WTC11 (cell line): ENCODE data around the gene SCYGR4. TPM values are rescaled to one million over a fixed set of nuclear protein-coding genes. Genes with fewer than 3 reads are reported as not detected.

ENCODE experiments used
- ATAC-seq: fragments of 200-7000 bp; cut with Tn5 transposase; 2 replicates; pipeline ENCODE4 v1.10.0; 2021; ENCODE audit warnings: mild to moderate bottlenecking, moderate library complexity
- CTCF ChIA-PET: fragments of 300-600 bp; sonication (Branson Sonifier 250); formaldehyde crosslinking; loops from one replicate; lab custom pipeline; 2021; ENCODE audit warnings: antibody characterized with exemption; lab: Charles Lee
- POLR2A ChIA-PET: fragments of 350-600 bp; sonication (Branson Sonifier 250); formaldehyde crosslinking; loops from one replicate; lab custom pipeline; 2021; ENCODE audit warnings: antibody characterized with exemption; lab: Charles Lee
- DNase-seq: peaks from one replicate; pipeline ENCODE4 v3.0.0; 2021; ENCODE audit warnings: low spot score
- H3K27ac Mint-ChIP-seq: 2 replicates; pipeline ENCODE4 v1.8.0; 2021; ENCODE audit warnings: mixed read lengths
- H3K27me3 Mint-ChIP-seq: 2 replicates; pipeline ENCODE4 v1.8.0; 2021; ENCODE audit warnings: low read depth, mild to moderate bottlenecking, moderate library complexity, mixed read lengths
- H3K36me3 Mint-ChIP-seq: 2 replicates; pipeline ENCODE4 v1.8.0; 2021; ENCODE audit warnings: mixed read lengths
- H3K4me1 Mint-ChIP-seq: 2 replicates; pipeline ENCODE4 v1.8.0; 2022; ENCODE audit warnings: mixed read lengths
- H3K4me3 Mint-ChIP-seq: 2 replicates; pipeline ENCODE4 v1.8.0; 2021; ENCODE audit warnings: mild to moderate bottlenecking, moderate library complexity, mixed read lengths
- H3K9me3 Mint-ChIP-seq: 2 replicates; pipeline ENCODE4 v1.8.0; 2021; ENCODE audit warnings: mixed read lengths
- ATF1 ChIP-seq: sonication (generic); formaldehyde crosslinking; IDR thresholded peaks from 2 replicates; pipeline ENCODE4 v1.8.1; 2023; ENCODE audit warnings: mild to moderate bottlenecking, moderate library complexity, missing genetic modification reagents
- EMX1 ChIP-seq: fragments of 250-450 bp; sonication (Bioruptor Pico); IDR thresholded peaks from 2 replicates; pipeline ENCODE4 v1.8.0; 2021; ENCODE audit warnings: mild to moderate bottlenecking
- HMGA2 ChIP-seq: fragments of 250-450 bp; sonication (Bioruptor Pico); IDR thresholded peaks from 2 replicates; pipeline ENCODE4 v1.4.0; 2021; ENCODE audit warnings: mild to moderate bottlenecking, moderate library complexity
- JAZF1 ChIP-seq: fragments of 250-450 bp; sonication (Bioruptor Pico); IDR thresholded peaks from 2 replicates; pipeline ENCODE4 v1.9.0; 2021; ENCODE audit warnings: moderate library complexity, mild to moderate bottlenecking, inconsistent platforms
- KAT7 ChIP-seq: sonication (generic); formaldehyde crosslinking; IDR thresholded peaks from 2 replicates; pipeline ENCODE4 v1.8.1; 2023; ENCODE audit warnings: missing genetic modification reagents, mild to moderate bottlenecking, borderline replicate concordance
- NR2C2 ChIP-seq: sonication (generic); formaldehyde crosslinking; IDR thresholded peaks from 2 replicates; pipeline ENCODE4 v1.8.0; 2022; ENCODE audit warnings: mild to moderate bottlenecking, missing genetic modification reagents
- OVOL2 ChIP-seq: fragments of 250-450 bp; sonication (Bioruptor Pico); IDR thresholded peaks from 2 replicates; pipeline ENCODE4 v1.9.0; 2021; ENCODE audit warnings: mild to moderate bottlenecking, borderline replicate concordance
- total RNA-seq: library from RNA; stranded (reverse); gene quantifications from 3 replicates; pipeline ENCODE4 v1.2.3, GENCODE V29; 2021
- TF ChIP-seq, protein P1 (sequence below): sonication (generic); formaldehyde crosslinking; IDR thresholded peaks from 2 replicates; pipeline ENCODE4 v1.8.0; 2023; ENCODE audit warnings: missing genetic modification reagents, mild to moderate bottlenecking, borderline replicate concordance
- TF ChIP-seq, protein P2 (sequence below): fragments of 200-600 bp; IDR thresholded peaks from 2 replicates; pipeline ENCODE4 v1.8.0; 2022; ENCODE audit warnings: antibody characterized with exemption
- TF ChIP-seq, protein P3 (sequence below): sonication (generic); formaldehyde crosslinking; IDR thresholded peaks from 2 replicates; pipeline ENCODE4 v1.8.0; 2022; ENCODE audit warnings: missing genetic modification reagents
- TF ChIP-seq, protein P4 (sequence below): fragments of 250-450 bp; sonication (Bioruptor Pico); IDR thresholded peaks from 2 replicates; pipeline ENCODE4 v1.9.0; 2021; ENCODE audit warnings: moderate library complexity, mild to moderate bottlenecking, inconsistent platforms, borderline replicate concordance
- TF ChIP-seq, protein P5 (sequence below): sonication (generic); formaldehyde crosslinking; IDR thresholded peaks from 2 replicates; pipeline ENCODE4 v1.8.1; 2022; ENCODE audit warnings: low read depth, mild to moderate bottlenecking, moderate library complexity, missing genetic modification reagents, borderline replicate concordance

SCYGR4 gene
- total RNA-seq, 1 experiment from 2014 or later: not detected

DNA sequence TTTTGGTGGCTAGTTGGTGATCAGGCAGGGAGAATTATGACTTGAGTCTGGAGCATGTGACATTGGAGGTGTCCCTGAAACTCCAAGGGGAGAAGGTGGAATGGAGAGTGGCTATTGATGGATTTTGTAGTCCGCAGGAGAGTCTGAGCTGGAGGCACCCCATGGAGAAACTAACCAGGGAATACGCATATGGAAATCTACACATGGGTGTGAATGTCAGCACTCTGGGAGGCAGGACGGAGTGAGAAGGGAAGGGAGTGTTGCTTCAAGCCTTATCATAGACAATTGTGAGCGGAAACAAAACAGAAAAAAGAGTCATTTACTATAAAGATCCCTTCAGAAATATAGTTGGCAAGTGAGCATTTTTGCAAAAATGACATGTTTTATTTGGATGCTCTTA is 667 bp upstream of the SCYGR4 start:
- H3K4me3 Mint-ChIP-seq: no peak overlapping the region
- ChIA-PET POLR2A (no interaction called here), CTCF (interaction anchor here (1.0 to 1.7 kb wide), 3 partner anchors 15 to 161 kb away, joined by 3 to 6 read pairs (median 4); no protein-coding TSS in a partner anchor)
- H3K4me1 Mint-ChIP-seq: peaks cover 28% of the 10 kb centered on the region
- peak; percentile 56 for ATAC-seq
- H3K9me3 Mint-ChIP-seq: peaks cover 3% of the 10 kb centered on the region; the same call in 1 of the 2 replicates
- H3K27ac Mint-ChIP-seq: no peak overlapping the region
- TF ChIP-seq ATF1 (no peak), JAZF1 (CRISPR knock-in tag) (no peak), KAT7 (CRISPR knock-in tag) (no peak), OVOL2 (no peak), NR2C2 (CRISPR knock-in tag) (no peak), HMGA2 (CRISPR knock-in tag) (no peak)
- TF ChIP-seq, protein P1, sequence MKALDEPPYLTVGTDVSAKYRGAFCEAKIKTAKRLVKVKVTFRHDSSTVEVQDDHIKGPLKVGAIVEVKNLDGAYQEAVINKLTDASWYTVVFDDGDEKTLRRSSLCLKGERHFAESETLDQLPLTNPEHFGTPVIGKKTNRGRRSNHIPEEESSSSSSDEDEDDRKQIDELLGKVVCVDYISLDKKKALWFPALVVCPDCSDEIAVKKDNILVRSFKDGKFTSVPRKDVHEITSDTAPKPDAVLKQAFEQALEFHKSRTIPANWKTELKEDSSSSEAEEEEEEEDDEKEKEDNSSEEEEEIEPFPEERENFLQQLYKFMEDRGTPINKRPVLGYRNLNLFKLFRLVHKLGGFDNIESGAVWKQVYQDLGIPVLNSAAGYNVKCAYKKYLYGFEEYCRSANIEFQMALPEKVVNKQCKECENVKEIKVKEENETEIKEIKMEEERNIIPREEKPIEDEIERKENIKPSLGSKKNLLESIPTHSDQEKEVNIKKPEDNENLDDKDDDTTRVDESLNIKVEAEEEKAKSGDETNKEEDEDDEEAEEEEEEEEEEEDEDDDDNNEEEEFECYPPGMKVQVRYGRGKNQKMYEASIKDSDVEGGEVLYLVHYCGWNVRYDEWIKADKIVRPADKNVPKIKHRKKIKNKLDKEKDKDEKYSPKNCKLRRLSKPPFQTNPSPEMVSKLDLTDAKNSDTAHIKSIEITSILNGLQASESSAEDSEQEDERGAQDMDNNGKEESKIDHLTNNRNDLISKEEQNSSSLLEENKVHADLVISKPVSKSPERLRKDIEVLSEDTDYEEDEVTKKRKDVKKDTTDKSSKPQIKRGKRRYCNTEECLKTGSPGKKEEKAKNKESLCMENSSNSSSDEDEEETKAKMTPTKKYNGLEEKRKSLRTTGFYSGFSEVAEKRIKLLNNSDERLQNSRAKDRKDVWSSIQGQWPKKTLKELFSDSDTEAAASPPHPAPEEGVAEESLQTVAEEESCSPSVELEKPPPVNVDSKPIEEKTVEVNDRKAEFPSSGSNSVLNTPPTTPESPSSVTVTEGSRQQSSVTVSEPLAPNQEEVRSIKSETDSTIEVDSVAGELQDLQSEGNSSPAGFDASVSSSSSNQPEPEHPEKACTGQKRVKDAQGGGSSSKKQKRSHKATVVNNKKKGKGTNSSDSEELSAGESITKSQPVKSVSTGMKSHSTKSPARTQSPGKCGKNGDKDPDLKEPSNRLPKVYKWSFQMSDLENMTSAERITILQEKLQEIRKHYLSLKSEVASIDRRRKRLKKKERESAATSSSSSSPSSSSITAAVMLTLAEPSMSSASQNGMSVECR (CRISPR knock-in tag): no peak
- TF ChIP-seq, protein P2, sequence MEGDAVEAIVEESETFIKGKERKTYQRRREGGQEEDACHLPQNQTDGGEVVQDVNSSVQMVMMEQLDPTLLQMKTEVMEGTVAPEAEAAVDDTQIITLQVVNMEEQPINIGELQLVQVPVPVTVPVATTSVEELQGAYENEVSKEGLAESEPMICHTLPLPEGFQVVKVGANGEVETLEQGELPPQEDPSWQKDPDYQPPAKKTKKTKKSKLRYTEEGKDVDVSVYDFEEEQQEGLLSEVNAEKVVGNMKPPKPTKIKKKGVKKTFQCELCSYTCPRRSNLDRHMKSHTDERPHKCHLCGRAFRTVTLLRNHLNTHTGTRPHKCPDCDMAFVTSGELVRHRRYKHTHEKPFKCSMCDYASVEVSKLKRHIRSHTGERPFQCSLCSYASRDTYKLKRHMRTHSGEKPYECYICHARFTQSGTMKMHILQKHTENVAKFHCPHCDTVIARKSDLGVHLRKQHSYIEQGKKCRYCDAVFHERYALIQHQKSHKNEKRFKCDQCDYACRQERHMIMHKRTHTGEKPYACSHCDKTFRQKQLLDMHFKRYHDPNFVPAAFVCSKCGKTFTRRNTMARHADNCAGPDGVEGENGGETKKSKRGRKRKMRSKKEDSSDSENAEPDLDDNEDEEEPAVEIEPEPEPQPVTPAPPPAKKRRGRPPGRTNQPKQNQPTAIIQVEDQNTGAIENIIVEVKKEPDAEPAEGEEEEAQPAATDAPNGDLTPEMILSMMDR: no peak
- no peak for DNase-seq
- H3K27me3 Mint-ChIP-seq: peaks cover 3% of the 10 kb centered on the region; the same call in 1 of the 2 replicates
- H3K36me3 Mint-ChIP-seq: no peaks in the 10 kb centered on the region

DNA sequence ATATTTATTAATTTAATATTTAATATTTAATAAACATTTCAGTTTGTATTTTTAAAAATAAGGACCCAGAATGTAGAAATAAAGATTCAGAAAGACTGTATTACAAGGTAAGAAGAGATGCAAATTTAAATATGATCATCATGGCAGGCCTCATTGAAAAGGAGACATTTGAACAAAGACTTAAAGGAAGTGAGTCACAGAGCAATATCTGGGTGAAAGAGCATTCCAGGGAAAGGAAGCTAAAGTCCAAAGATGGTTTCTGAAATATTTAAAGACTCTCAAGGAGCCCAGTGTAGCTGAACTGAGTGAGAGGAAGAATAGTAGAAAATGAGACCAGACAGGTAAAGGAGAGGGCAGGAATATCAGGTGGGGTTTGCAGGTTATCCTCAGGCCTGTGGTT is 5.9 kb downstream of the SCYGR4 start:
- H3K4me1 Mint-ChIP-seq: peaks cover 4% of the 10 kb centered on the region
- DNase-seq (no peak), ATAC-seq (no peak)
- H3K4me3 Mint-ChIP-seq: no peak overlapping the region
- TF ChIP-seq, protein P3, sequence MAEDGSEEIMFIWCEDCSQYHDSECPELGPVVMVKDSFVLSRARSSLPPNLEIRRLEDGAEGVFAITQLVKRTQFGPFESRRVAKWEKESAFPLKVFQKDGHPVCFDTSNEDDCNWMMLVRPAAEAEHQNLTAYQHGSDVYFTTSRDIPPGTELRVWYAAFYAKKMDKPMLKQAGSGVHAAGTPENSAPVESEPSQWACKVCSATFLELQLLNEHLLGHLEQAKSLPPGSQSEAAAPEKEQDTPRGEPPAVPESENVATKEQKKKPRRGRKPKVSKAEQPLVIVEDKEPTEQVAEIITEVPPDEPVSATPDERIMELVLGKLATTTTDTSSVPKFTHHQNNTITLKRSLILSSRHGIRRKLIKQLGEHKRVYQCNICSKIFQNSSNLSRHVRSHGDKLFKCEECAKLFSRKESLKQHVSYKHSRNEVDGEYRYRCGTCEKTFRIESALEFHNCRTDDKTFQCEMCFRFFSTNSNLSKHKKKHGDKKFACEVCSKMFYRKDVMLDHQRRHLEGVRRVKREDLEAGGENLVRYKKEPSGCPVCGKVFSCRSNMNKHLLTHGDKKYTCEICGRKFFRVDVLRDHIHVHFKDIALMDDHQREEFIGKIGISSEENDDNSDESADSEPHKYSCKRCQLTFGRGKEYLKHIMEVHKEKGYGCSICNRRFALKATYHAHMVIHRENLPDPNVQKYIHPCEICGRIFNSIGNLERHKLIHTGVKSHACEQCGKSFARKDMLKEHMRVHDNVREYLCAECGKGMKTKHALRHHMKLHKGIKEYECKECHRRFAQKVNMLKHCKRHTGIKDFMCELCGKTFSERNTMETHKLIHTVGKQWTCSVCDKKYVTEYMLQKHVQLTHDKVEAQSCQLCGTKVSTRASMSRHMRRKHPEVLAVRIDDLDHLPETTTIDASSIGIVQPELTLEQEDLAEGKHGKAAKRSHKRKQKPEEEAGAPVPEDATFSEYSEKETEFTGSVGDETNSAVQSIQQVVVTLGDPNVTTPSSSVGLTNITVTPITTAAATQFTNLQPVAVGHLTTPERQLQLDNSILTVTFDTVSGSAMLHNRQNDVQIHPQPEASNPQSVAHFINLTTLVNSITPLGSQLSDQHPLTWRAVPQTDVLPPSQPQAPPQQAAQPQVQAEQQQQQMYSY (CRISPR knock-in tag): no peak
- TF ChIP-seq, protein P4, sequence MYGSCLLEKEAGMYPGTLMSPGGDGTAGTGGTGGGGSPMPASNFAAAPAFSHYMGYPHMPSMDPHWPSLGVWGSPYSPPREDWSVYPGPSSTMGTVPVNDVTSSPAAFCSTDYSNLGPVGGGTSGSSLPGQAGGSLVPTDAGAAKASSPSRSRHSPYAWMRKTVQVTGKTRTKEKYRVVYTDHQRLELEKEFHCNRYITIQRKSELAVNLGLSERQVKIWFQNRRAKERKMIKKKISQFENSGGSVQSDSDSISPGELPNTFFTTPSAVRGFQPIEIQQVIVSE (CRISPR knock-in tag): no peak
- TF ChIP-seq HMGA2 (CRISPR knock-in tag) (peak; percentile 58), EMX1 (CRISPR knock-in tag) (no peak)
- TF ChIP-seq, protein P5, sequence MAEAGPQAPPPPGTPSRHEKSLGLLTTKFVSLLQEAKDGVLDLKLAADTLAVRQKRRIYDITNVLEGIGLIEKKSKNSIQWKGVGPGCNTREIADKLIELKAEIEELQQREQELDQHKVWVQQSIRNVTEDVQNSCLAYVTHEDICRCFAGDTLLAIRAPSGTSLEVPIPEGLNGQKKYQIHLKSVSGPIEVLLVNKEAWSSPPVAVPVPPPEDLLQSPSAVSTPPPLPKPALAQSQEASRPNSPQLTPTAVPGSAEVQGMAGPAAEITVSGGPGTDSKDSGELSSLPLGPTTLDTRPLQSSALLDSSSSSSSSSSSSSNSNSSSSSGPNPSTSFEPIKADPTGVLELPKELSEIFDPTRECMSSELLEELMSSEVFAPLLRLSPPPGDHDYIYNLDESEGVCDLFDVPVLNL (CRISPR knock-in tag): no peak
- peaks cover 6% of the 10 kb centered on the region for H3K9me3 Mint-ChIP-seq
- no peaks in the 10 kb centered on the region for H3K36me3 Mint-ChIP-seq
- H3K27ac Mint-ChIP-seq: no peak overlapping the region
- CTCF ChIA-PET: interaction anchor here (0.7 kb wide), 1 partner anchor 132 kb away, joined by 3 read pairs; no protein-coding TSS in a partner anchor
- POLR2A ChIA-PET: no interaction called here
- no peaks in the 10 kb centered on the region for H3K27me3 Mint-ChIP-seq
